HEK293 (cell line): ENCODE measurements around the gene FES.
A peak's percentile ranks its signal among the peaks of the same experiment; 100 is the strongest.

Experiments used
- EGR2 ChIP-seq: fragments of 450-650 bp; formaldehyde crosslinking; IDR thresholded peaks from 2 replicates; pipeline ENCODE4 v1.5.1; 2016; ENCODE audit warnings: low read depth, missing biosample characterization, missing genetic modification characterization
- FEZF1 ChIP-seq: fragments of 450-650 bp; formaldehyde crosslinking; IDR thresholded peaks from 2 replicates; pipeline ENCODE4 v1.5.1; 2016; ENCODE audit warnings: missing biosample characterization, missing genetic modification characterization
- GLI4 ChIP-seq: fragments of 450-650 bp; formaldehyde crosslinking; IDR thresholded peaks from 2 replicates; pipeline ENCODE4 v1.5.1; 2016; ENCODE audit warnings: missing biosample characterization, missing genetic modification characterization
- KLF8 ChIP-seq: fragments of 450-650 bp; formaldehyde crosslinking; IDR thresholded peaks from 2 replicates; pipeline ENCODE4 v1.5.1; 2016; ENCODE audit warnings: missing biosample characterization, missing genetic modification characterization
- SCRT2 ChIP-seq: fragments of 450-650 bp; formaldehyde crosslinking; IDR thresholded peaks from 2 replicates; pipeline ENCODE4 v1.5.1; 2016; ENCODE audit warnings: missing biosample characterization, missing genetic modification characterization
- TRIM28 ChIP-seq: IDR thresholded peaks from 2 replicates; pipeline ENCODE4 v1.6.1; 2011; ENCODE audit warnings: low read length, control low read depth, borderline replicate concordance
- ZBTB11 ChIP-seq: fragments of 450-650 bp; formaldehyde crosslinking; conservative IDR thresholded peaks from 2 replicates; pipeline ENCODE4 v1.5.1; 2016; ENCODE audit warnings: low read depth, missing biosample characterization, missing genetic modification characterization
- ZBTB17 ChIP-seq: fragments of 450-650 bp; formaldehyde crosslinking; IDR thresholded peaks from 2 replicates; pipeline ENCODE4 v1.5.1; 2016; ENCODE audit warnings: missing biosample characterization, missing genetic modification characterization
- ZBTB7A ChIP-seq: fragments of 450-650 bp; formaldehyde crosslinking; IDR thresholded peaks from 2 replicates; pipeline ENCODE4 v1.5.1; 2016; ENCODE audit warnings: low read depth, missing biosample characterization, missing genetic modification characterization
- ZNF146 ChIP-seq: fragments of 450-650 bp; formaldehyde crosslinking; IDR thresholded peaks from 2 replicates; pipeline ENCODE4 v1.5.1; 2016; ENCODE audit warnings: missing biosample characterization, missing genetic modification characterization
- ZNF157 ChIP-seq: fragments of 450-650 bp; formaldehyde crosslinking; IDR thresholded peaks from 2 replicates; pipeline ENCODE4 v1.5.1; 2016; ENCODE audit warnings: missing biosample characterization, missing genetic modification characterization
- ZNF2 ChIP-seq: fragments of 450-650 bp; formaldehyde crosslinking; IDR thresholded peaks from 2 replicates; pipeline ENCODE4 v1.5.1; 2016; ENCODE audit warnings: missing biosample characterization, missing genetic modification characterization
- ZNF202 ChIP-seq: fragments of 450-650 bp; formaldehyde crosslinking; IDR thresholded peaks from 2 replicates; pipeline ENCODE4 v1.5.1; 2016; ENCODE audit warnings: missing biosample characterization, missing genetic modification characterization, borderline replicate concordance
- ZNF341 ChIP-seq: fragments of 450-650 bp; formaldehyde crosslinking; IDR thresholded peaks from 2 replicates; pipeline ENCODE4; 2016; ENCODE audit warnings: low read depth, missing biosample characterization, missing genetic modification characterization
- ZNF501 ChIP-seq: fragments of 450-650 bp; formaldehyde crosslinking; IDR thresholded peaks from 2 replicates; pipeline ENCODE4 v1.5.1; 2016; ENCODE audit warnings: missing biosample characterization, missing genetic modification characterization
- ZNF510 ChIP-seq: fragments of 450-650 bp; formaldehyde crosslinking; IDR thresholded peaks from 2 replicates; pipeline ENCODE4 v1.5.1; 2018; ENCODE audit warnings: mild to moderate bottlenecking, missing genetic modification characterization, missing biosample characterization; ENCODE audit not compliant: insufficient replicate concordance
- ZNF514 ChIP-seq: fragments of 450-650 bp; formaldehyde crosslinking; IDR thresholded peaks from 2 replicates; pipeline ENCODE4 v1.5.1; 2016; ENCODE audit warnings: missing biosample characterization, missing genetic modification characterization
- ZNF521 ChIP-seq: fragments of 450-650 bp; formaldehyde crosslinking; IDR thresholded peaks from 2 replicates; pipeline ENCODE4 v1.5.1; 2017; ENCODE audit warnings: missing biosample characterization, mild to moderate bottlenecking, missing genetic modification characterization
- ZNF530 ChIP-seq: fragments of 450-650 bp; formaldehyde crosslinking; IDR thresholded peaks from 2 replicates; pipeline ENCODE4 v1.5.1; 2016; ENCODE audit warnings: low read depth, missing biosample characterization, missing genetic modification characterization
- ZNF555 ChIP-seq: fragments of 450-650 bp; formaldehyde crosslinking; conservative IDR thresholded peaks from 2 replicates; pipeline ENCODE4 v1.5.1; 2017; ENCODE audit warnings: missing biosample characterization, mild to moderate bottlenecking, missing genetic modification characterization, inconsistent platforms
- ZNF560 ChIP-seq: fragments of 450-650 bp; formaldehyde crosslinking; IDR thresholded peaks from 2 replicates; pipeline ENCODE4 v1.5.1; 2017; ENCODE audit warnings: missing biosample characterization, missing genetic modification characterization, borderline replicate concordance
- ZNF610 ChIP-seq: fragments of 450-650 bp; formaldehyde crosslinking; IDR thresholded peaks from 2 replicates; pipeline ENCODE4 v1.5.1; 2016; ENCODE audit warnings: missing biosample characterization, missing genetic modification characterization, borderline replicate concordance
- ZNF639 ChIP-seq: fragments of 450-650 bp; formaldehyde crosslinking; IDR thresholded peaks from 2 replicates; pipeline ENCODE4 v1.5.1; 2016; ENCODE audit warnings: missing biosample characterization, missing genetic modification characterization
- ZSCAN30 ChIP-seq: fragments of 450-650 bp; IDR thresholded peaks from 2 replicates; pipeline ENCODE4 v1.5.1; 2018; ENCODE audit warnings: missing biosample characterization, mild to moderate bottlenecking, missing genetic modification characterization, moderate library complexity
- TF ChIP-seq, protein P1 (sequence below): fragments of 450-650 bp; formaldehyde crosslinking; IDR thresholded peaks from 2 replicates; pipeline ENCODE4 v1.5.1; 2016; ENCODE audit warnings: missing biosample characterization, missing genetic modification characterization
- TF ChIP-seq, protein P2 (sequence below): fragments of 450-650 bp; formaldehyde crosslinking; IDR thresholded peaks from 2 replicates; pipeline ENCODE4 v1.5.1; 2017; ENCODE audit warnings: missing biosample characterization, mild to moderate bottlenecking, missing genetic modification characterization, moderate library complexity
- TF ChIP-seq, protein P3 (sequence below): fragments of 450-650 bp; formaldehyde crosslinking; IDR thresholded peaks from 2 replicates; pipeline ENCODE4 v1.5.1; 2016; ENCODE audit warnings: missing biosample characterization, missing genetic modification characterization, low read depth
- TF ChIP-seq, protein P4 (sequence below): fragments of 450-650 bp; formaldehyde crosslinking; IDR thresholded peaks from 2 replicates; pipeline ENCODE4 v1.5.1; 2017; ENCODE audit warnings: missing biosample characterization, missing genetic modification characterization

Gene FES

GRCh38 chr15:90902040-90902839 lies 17.9 kb downstream of the FES start (continued):
- TF ChIP-seq, protein P1, sequence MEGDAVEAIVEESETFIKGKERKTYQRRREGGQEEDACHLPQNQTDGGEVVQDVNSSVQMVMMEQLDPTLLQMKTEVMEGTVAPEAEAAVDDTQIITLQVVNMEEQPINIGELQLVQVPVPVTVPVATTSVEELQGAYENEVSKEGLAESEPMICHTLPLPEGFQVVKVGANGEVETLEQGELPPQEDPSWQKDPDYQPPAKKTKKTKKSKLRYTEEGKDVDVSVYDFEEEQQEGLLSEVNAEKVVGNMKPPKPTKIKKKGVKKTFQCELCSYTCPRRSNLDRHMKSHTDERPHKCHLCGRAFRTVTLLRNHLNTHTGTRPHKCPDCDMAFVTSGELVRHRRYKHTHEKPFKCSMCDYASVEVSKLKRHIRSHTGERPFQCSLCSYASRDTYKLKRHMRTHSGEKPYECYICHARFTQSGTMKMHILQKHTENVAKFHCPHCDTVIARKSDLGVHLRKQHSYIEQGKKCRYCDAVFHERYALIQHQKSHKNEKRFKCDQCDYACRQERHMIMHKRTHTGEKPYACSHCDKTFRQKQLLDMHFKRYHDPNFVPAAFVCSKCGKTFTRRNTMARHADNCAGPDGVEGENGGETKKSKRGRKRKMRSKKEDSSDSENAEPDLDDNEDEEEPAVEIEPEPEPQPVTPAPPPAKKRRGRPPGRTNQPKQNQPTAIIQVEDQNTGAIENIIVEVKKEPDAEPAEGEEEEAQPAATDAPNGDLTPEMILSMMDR (tag by site-specific recombination), result peak; percentile 97
- peak; percentile 86 for TF ChIP-seq ZNF2 (tag by site-specific recombination)
- peak; percentile 85 for TF ChIP-seq ZNF501 (tag by site-specific recombination)
- TF ChIP-seq ZNF146 (tag by site-specific recombination), result no peak
- TF ChIP-seq ZNF510 (tag by site-specific recombination), result no peak
- no peak for TF ChIP-seq ZNF521 (tag by site-specific recombination)
- 0 out of 2 replicates have a peak, but pooled peaks have one; percentile 43 for TF ChIP-seq ZNF639 (tag by site-specific recombination)
- TF ChIP-seq EGR2 (tag by site-specific recombination), result no peak
- TF ChIP-seq, protein P2, sequence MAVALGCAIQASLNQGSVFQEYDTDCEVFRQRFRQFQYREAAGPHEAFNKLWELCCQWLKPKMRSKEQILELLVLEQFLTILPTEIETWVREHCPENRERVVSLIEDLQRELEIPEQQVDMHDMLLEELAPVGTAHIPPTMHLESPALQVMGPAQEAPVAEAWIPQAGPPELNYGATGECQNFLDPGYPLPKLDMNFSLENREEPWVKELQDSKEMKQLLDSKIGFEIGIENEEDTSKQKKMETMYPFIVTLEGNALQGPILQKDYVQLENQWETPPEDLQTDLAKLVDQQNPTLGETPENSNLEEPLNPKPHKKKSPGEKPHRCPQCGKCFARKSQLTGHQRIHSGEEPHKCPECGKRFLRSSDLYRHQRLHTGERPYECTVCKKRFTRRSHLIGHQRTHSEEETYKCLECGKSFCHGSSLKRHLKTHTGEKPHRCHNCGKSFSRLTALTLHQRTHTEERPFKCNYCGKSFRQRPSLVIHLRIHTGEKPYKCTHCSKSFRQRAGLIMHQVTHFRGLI (tag by site-specific recombination), result 0 out of 2 replicates have a peak, but pooled peaks have one; percentile 2
- no peak for TF ChIP-seq ZNF157 (tag by site-specific recombination)
- TF ChIP-seq GLI4 (tag by site-specific recombination), result 0 out of 2 replicates have a peak, but pooled peaks have one; percentile 57
- 0 out of 2 replicates have a peak, but pooled peaks have one; percentile 10 for TF ChIP-seq ZNF530 (tag by site-specific recombination)
- TF ChIP-seq, protein P3, sequence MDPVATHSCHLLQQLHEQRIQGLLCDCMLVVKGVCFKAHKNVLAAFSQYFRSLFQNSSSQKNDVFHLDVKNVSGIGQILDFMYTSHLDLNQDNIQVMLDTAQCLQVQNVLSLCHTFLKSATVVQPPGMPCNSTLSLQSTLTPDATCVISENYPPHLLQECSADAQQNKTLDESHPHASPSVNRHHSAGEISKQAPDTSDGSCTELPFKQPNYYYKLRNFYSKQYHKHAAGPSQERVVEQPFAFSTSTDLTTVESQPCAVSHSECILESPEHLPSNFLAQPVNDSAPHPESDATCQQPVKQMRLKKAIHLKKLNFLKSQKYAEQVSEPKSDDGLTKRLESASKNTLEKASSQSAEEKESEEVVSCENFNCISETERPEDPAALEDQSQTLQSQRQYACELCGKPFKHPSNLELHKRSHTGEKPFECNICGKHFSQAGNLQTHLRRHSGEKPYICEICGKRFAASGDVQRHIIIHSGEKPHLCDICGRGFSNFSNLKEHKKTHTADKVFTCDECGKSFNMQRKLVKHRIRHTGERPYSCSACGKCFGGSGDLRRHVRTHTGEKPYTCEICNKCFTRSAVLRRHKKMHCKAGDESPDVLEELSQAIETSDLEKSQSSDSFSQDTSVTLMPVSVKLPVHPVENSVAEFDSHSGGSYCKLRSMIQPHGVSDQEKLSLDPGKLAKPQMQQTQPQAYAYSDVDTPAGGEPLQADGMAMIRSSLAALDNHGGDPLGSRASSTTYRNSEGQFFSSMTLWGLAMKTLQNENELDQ (tag by site-specific recombination), result no peak
- TF ChIP-seq, protein P4, sequence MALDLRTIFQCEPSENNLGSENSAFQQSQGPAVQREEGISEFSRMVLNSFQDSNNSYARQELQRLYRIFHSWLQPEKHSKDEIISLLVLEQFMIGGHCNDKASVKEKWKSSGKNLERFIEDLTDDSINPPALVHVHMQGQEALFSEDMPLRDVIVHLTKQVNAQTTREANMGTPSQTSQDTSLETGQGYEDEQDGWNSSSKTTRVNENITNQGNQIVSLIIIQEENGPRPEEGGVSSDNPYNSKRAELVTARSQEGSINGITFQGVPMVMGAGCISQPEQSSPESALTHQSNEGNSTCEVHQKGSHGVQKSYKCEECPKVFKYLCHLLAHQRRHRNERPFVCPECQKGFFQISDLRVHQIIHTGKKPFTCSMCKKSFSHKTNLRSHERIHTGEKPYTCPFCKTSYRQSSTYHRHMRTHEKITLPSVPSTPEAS (tag by site-specific recombination), result no peak
- TF ChIP-seq ZNF202 (tag by site-specific recombination), result no peak
- TF ChIP-seq ZNF560 (tag by site-specific recombination), result no peak
- no peak for TF ChIP-seq ZNF514 (tag by site-specific recombination)
- peak; percentile 56 for TF ChIP-seq ZBTB11 (tag by site-specific recombination)
- TF ChIP-seq TRIM28, result 0 out of 2 replicates have a peak, but pooled peaks have one; percentile 29
- TF ChIP-seq ZNF555 (tag by site-specific recombination), result no peak
- TF ChIP-seq ZBTB7A, result peak; percentile 65; the same call in 1 of the 2 replicates
- TF ChIP-seq ZBTB17 (tag by site-specific recombination), result peak; percentile 80
- 0 out of 2 replicates have a peak, but pooled peaks have one; percentile 35 for TF ChIP-seq FEZF1
- peak; percentile 78 for TF ChIP-seq KLF8 (tag by site-specific recombination)
- no peak for TF ChIP-seq ZNF610
- peak; percentile 85 for TF ChIP-seq ZSCAN30 (tag by site-specific recombination)
- TF ChIP-seq ZNF341 (tag by site-specific recombination), result peak; percentile 45
- no peak for TF ChIP-seq SCRT2 (tag by site-specific recombination)
